Measurements from ENCODE around the gene OLA1.

- TF ChIP-seq CTCF (conservative IDR thresholded peaks at IDR 0.05; ENCODE audit: low read depth, low read length) (no peak), RAD21 (IDR thresholded peaks at IDR 0.05; ENCODE audit: low read length) (no peak), POLR2A (IDR thresholded peaks at IDR 0.05; ENCODE audit: low read depth, low read length) (no peak), SMC3 (IDR thresholded peaks at IDR 0.05; ENCODE audit: low read depth, low read length) (no peak), MAFK (IDR thresholded peaks at IDR 0.05; ENCODE audit: low read depth, low read length) (no peak), ELK1 (IDR thresholded peaks at IDR 0.05; ENCODE audit: borderline replicate concordance, low read depth, low read length) (no peak), CEBPB (IDR thresholded peaks at IDR 0.05; ENCODE audit: low read depth, low read length) (no peak), RFX5 (IDR thresholded peaks at IDR 0.05; ENCODE audit: low read depth, low read length) (no peak), USF2 (IDR thresholded peaks at IDR 0.05; ENCODE audit: low read depth, low read length) (no peak), MXI1 (IDR thresholded peaks at IDR 0.05; ENCODE audit: borderline replicate concordance, low read depth, low read length) (no peak), MAZ (IDR thresholded peaks at IDR 0.05; ENCODE audit: borderline replicate concordance, low read depth, low read length) (no peak), RCOR1 (IDR thresholded peaks at IDR 0.05; ENCODE audit: insufficient replicate concordance, low read length) (no peak)
Observed at GRCh38 chr2:174184504-174184903, 63.8 kb downstream of the OLA1 start.

All from IMR-90 (cell line).